Measurements from ENCODE around the gene TEDDM1.

TEDDM1 gene

GRCh38 chr1:182367926-182368325, 32.5 kb downstream of the TEDDM1 start:
- H3K4me3 ChIP-seq (ENCODE audit: low read length in 2 of 2): no peak overlapping the region
- no peak overlapping the region for H3K9ac ChIP-seq (ENCODE audit: low read depth in 1 of 2, low read length in 2 of 2)
- H3K36me3 ChIP-seq (ENCODE audit: control insufficient read depth in 2 of 2, insufficient read depth in 2 of 2, low read length in 2 of 2): no peaks in the 10 kb centered on the region
- H3K4me1 ChIP-seq (ENCODE audit: control insufficient read depth in 2 of 2, insufficient read depth in 2 of 2, low read length in 2 of 2): no peaks in the 10 kb centered on the region
- no peaks in the 10 kb centered on the region for H3K9me3 ChIP-seq (ENCODE audit: control insufficient read depth in 2 of 2, low read length in 2 of 2)
- H3K27ac ChIP-seq (ENCODE audit: low read depth in 2 of 2, low read length in 2 of 2): no peak overlapping the region
- no peaks in the 10 kb centered on the region for H3K27me3 ChIP-seq (ENCODE audit: control insufficient read depth in 2 of 2, insufficient read depth in 2 of 2, low read length in 2 of 2)

DNA sequence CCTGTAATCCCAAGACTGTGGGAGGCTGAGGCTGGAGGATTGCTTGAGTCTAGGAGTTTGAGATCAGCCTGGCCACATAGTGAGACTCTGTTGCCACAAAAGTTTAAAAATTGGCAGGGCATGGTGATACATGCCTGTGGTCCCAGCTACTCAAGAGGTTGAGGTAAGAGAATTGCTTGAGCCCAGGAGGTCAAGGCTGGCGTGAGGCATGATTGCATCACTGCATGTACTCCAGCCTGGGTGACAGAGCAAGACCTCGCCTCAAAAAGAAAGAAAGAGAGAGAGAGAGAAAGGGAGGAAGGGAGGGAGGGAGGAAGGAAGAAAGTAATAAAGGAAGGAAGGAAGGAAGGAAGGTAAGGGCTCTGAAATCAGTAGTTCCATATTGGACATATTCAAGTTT, 33.9 kb downstream of the TEDDM1 start:
- no peak overlapping the region for H3K27ac ChIP-seq (ENCODE audit: low read depth in 2 of 2, low read length in 2 of 2)
- H3K27me3 ChIP-seq (ENCODE audit: control insufficient read depth in 2 of 2, insufficient read depth in 2 of 2, low read length in 2 of 2): no peaks in the 10 kb centered on the region
- H3K36me3 ChIP-seq (ENCODE audit: control insufficient read depth in 2 of 2, insufficient read depth in 2 of 2, low read length in 2 of 2): no peaks in the 10 kb centered on the region
- no peaks in the 10 kb centered on the region for H3K9me3 ChIP-seq (ENCODE audit: control insufficient read depth in 2 of 2, low read length in 2 of 2)
- H3K4me3 ChIP-seq (ENCODE audit: low read length in 2 of 2): no peak overlapping the region
- no peaks in the 10 kb centered on the region for H3K4me1 ChIP-seq (ENCODE audit: control insufficient read depth in 2 of 2, insufficient read depth in 2 of 2, low read length in 2 of 2)
- H3K9ac ChIP-seq (ENCODE audit: low read depth in 1 of 2, low read length in 2 of 2): no peak overlapping the region

GRCh38 chr1:182359645-182360044, 40.8 kb downstream of the TEDDM1 start:
- Histone ChIP-seq H3K9ac (ENCODE audit: low read depth in 1 of 2, low read length in 2 of 2) (no peak overlapping the region), H3K4me3 (ENCODE audit: low read length in 2 of 2) (no peak overlapping the region), H3K27me3 (ENCODE audit: control insufficient read depth in 2 of 2, insufficient read depth in 2 of 2, low read length in 2 of 2) (no peaks in the 10 kb centered on the region), H3K9me3 (ENCODE audit: control insufficient read depth in 2 of 2, low read length in 2 of 2) (no peaks in the 10 kb centered on the region), H3K27ac (ENCODE audit: low read depth in 2 of 2, low read length in 2 of 2) (no peak overlapping the region), H3K4me1 (ENCODE audit: control insufficient read depth in 2 of 2, insufficient read depth in 2 of 2, low read length in 2 of 2) (no peaks in the 10 kb centered on the region), H3K36me3 (ENCODE audit: control insufficient read depth in 2 of 2, insufficient read depth in 2 of 2, low read length in 2 of 2) (no peaks in the 10 kb centered on the region)

GRCh38 chr1:182357913-182358312, 42.6 kb downstream of the TEDDM1 start:
- Histone ChIP-seq H3K9ac (ENCODE audit: low read depth in 1 of 2, low read length in 2 of 2) (no peak overlapping the region), H3K27me3 (ENCODE audit: control insufficient read depth in 2 of 2, insufficient read depth in 2 of 2, low read length in 2 of 2) (no peaks in the 10 kb centered on the region), H3K4me3 (ENCODE audit: low read length in 2 of 2) (no peak overlapping the region), H3K27ac (ENCODE audit: low read depth in 2 of 2, low read length in 2 of 2) (no peak overlapping the region), H3K4me1 (ENCODE audit: control insufficient read depth in 2 of 2, insufficient read depth in 2 of 2, low read length in 2 of 2) (no peaks in the 10 kb centered on the region), H3K36me3 (ENCODE audit: control insufficient read depth in 2 of 2, insufficient read depth in 2 of 2, low read length in 2 of 2) (no peaks in the 10 kb centered on the region), H3K9me3 (ENCODE audit: control insufficient read depth in 2 of 2, low read length in 2 of 2) (no peaks in the 10 kb centered on the region)

- H3K27me3 ChIP-seq (ENCODE audit: control insufficient read depth in 2 of 2, insufficient read depth in 2 of 2, low read length in 2 of 2): no peaks in the 10 kb centered on the region
- H3K27ac ChIP-seq (ENCODE audit: low read depth in 2 of 2, low read length in 2 of 2): no peak overlapping the region
- H3K4me3 ChIP-seq (ENCODE audit: low read length in 2 of 2): no peak overlapping the region
- no peak overlapping the region for H3K9ac ChIP-seq (ENCODE audit: low read depth in 1 of 2, low read length in 2 of 2)
- no peaks in the 10 kb centered on the region for H3K36me3 ChIP-seq (ENCODE audit: control insufficient read depth in 2 of 2, insufficient read depth in 2 of 2, low read length in 2 of 2)
- no peaks in the 10 kb centered on the region for H3K9me3 ChIP-seq (ENCODE audit: control insufficient read depth in 2 of 2, low read length in 2 of 2)
- no peaks in the 10 kb centered on the region for H3K4me1 ChIP-seq (ENCODE audit: control insufficient read depth in 2 of 2, insufficient read depth in 2 of 2, low read length in 2 of 2)
Observed at GRCh38 chr1:182357171-182357570, 43.3 kb downstream of the TEDDM1 start.

- H3K27me3 ChIP-seq (ENCODE audit: control insufficient read depth in 2 of 2, insufficient read depth in 2 of 2, low read length in 2 of 2): no peaks in the 10 kb centered on the region
- no peaks in the 10 kb centered on the region for H3K4me1 ChIP-seq (ENCODE audit: control insufficient read depth in 2 of 2, insufficient read depth in 2 of 2, low read length in 2 of 2)
- no peak overlapping the region for H3K27ac ChIP-seq (ENCODE audit: low read depth in 2 of 2, low read length in 2 of 2)
- no peaks in the 10 kb centered on the region for H3K9me3 ChIP-seq (ENCODE audit: control insufficient read depth in 2 of 2, low read length in 2 of 2)
- H3K36me3 ChIP-seq (ENCODE audit: control insufficient read depth in 2 of 2, insufficient read depth in 2 of 2, low read length in 2 of 2): no peaks in the 10 kb centered on the region
- H3K9ac ChIP-seq (ENCODE audit: low read depth in 1 of 2, low read length in 2 of 2): no peak overlapping the region
- H3K4me3 ChIP-seq (ENCODE audit: low read length in 2 of 2): no peak overlapping the region
Observed at GRCh38 chr1:182355723-182356098, 44.8 kb downstream of the TEDDM1 start.

DNA sequence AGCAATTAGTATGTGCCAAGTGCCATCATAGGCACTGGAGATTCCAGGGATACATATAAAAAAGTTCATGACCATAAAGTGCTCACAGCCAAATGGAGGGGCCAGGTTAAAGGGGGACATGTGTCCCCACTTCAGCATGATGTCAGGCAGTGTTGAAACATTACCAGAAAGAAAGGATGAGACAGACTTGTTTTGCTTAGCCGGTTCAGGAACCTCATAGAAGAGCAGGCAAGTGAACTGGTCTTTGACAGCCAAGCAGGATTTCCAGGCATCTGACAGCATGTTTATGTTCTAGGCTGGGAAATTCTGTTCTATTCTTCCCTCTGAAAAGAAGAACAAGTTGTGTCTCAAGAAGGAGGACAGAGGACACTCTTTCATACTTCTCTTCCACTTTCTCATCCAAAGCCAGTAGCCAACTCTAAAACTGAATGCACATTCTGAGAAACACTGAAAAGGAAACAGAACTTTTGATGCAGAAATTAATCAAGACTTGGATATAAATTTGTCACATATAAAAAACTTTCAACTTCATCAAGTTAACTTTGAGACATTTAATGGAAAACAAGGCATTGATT, 48.6 kb downstream of the TEDDM1 start:
- Histone ChIP-seq H3K27ac (ENCODE audit: low read depth in 2 of 2, low read length in 2 of 2) (no peak overlapping the region), H3K4me3 (ENCODE audit: low read length in 2 of 2) (no peak overlapping the region), H3K4me1 (ENCODE audit: control insufficient read depth in 2 of 2, insufficient read depth in 2 of 2, low read length in 2 of 2) (no peaks in the 10 kb centered on the region), H3K9me3 (ENCODE audit: control insufficient read depth in 2 of 2, low read length in 2 of 2) (no peaks in the 10 kb centered on the region), H3K27me3 (ENCODE audit: control insufficient read depth in 2 of 2, insufficient read depth in 2 of 2, low read length in 2 of 2) (no peaks in the 10 kb centered on the region), H3K9ac (ENCODE audit: low read depth in 1 of 2, low read length in 2 of 2) (no peak overlapping the region), H3K36me3 (ENCODE audit: control insufficient read depth in 2 of 2, insufficient read depth in 2 of 2, low read length in 2 of 2) (no peaks in the 10 kb centered on the region)

GRCh38 chr1:182350839-182351238, 49.6 kb downstream of the TEDDM1 start:
- no peak overlapping the region for H3K27ac ChIP-seq (ENCODE audit: low read depth in 2 of 2, low read length in 2 of 2)
- H3K4me1 ChIP-seq (ENCODE audit: control insufficient read depth in 2 of 2, insufficient read depth in 2 of 2, low read length in 2 of 2): no peaks in the 10 kb centered on the region
- H3K9ac ChIP-seq (ENCODE audit: low read depth in 1 of 2, low read length in 2 of 2): no peak overlapping the region
- H3K36me3 ChIP-seq (ENCODE audit: control insufficient read depth in 2 of 2, insufficient read depth in 2 of 2, low read length in 2 of 2): no peaks in the 10 kb centered on the region
- no peaks in the 10 kb centered on the region for H3K27me3 ChIP-seq (ENCODE audit: control insufficient read depth in 2 of 2, insufficient read depth in 2 of 2, low read length in 2 of 2)
- H3K9me3 ChIP-seq (ENCODE audit: control insufficient read depth in 2 of 2, low read length in 2 of 2): no peaks in the 10 kb centered on the region
- no peak overlapping the region for H3K4me3 ChIP-seq (ENCODE audit: low read length in 2 of 2)

DNA sequence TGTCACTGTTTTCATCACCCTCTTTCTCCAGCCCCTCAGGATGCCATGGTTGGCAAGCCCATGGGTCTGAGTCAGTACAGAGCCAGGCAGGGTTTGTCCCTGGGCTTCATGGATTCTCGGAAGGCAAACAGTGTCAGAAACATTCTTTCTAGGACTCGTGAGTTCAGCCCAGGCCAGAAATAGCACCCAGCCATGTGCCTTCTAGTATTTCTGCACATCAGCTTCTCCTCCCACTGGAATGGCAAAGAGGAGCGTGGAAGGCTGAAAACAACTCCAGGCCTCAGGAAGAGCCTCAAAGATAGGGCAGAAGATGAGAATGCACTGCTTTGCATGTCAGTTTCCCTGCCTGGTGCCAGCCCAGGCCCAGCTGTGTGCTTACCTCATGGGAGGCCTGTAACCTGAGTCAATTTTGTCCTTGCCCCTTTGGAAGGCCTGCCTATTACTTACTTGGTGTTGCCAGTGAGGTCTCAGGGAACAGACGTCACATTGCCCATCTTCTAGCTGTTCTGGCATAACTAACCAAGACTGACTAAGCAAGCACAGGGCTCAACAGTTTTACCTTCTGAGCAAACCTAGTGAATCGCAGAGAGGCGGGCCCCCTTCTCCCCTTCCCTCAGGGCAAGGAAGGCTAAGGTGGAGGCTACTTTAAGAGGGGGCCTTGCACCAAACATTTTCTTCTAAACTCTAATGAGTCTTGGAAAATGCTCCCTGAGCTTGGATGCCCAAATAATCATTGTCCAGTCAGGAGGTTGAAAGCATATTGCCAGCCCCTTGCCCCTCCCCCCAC, 51.3 kb downstream of the TEDDM1 start:
- no peaks in the 10 kb centered on the region for H3K4me1 ChIP-seq (ENCODE audit: control insufficient read depth in 2 of 2, insufficient read depth in 2 of 2, low read length in 2 of 2)
- no peaks in the 10 kb centered on the region for H3K9me3 ChIP-seq (ENCODE audit: control insufficient read depth in 2 of 2, low read length in 2 of 2)
- no peaks in the 10 kb centered on the region for H3K27me3 ChIP-seq (ENCODE audit: control insufficient read depth in 2 of 2, insufficient read depth in 2 of 2, low read length in 2 of 2)
- no peaks in the 10 kb centered on the region for H3K36me3 ChIP-seq (ENCODE audit: control insufficient read depth in 2 of 2, insufficient read depth in 2 of 2, low read length in 2 of 2)
- H3K27ac ChIP-seq (ENCODE audit: low read depth in 2 of 2, low read length in 2 of 2): no peak overlapping the region
- H3K4me3 ChIP-seq (ENCODE audit: low read length in 2 of 2): no peak overlapping the region
- H3K9ac ChIP-seq (ENCODE audit: low read depth in 1 of 2, low read length in 2 of 2): no peak overlapping the region
